H9 (cell line): ENCODE measurements around the gene RCSD1. TPM values are rescaled to one million over a fixed set of nuclear protein-coding genes. Genes with fewer than 3 reads are reported as not detected.

Experiments used
- DNase-seq: peaks from one replicate; pipeline ENCODE4 v3.0.0-alpha.2; 2017
- H2AFZ ChIP-seq: one replicate; pipeline ENCODE4 v1.6.1; 2013; ENCODE audit warnings: mild to moderate bottlenecking, low read length, control low read depth, moderate library complexity
- H2AK5ac ChIP-seq: 2 replicates; pipeline ENCODE4 v1.6.1; 2013; ENCODE audit warnings: low read length, control low read depth, mixed read lengths; ENCODE audit not compliant: insufficient read length
- H2BK120ac ChIP-seq: one replicate; pipeline ENCODE4 v1.6.1; 2013; ENCODE audit warnings: low read depth, mild to moderate bottlenecking, low read length, control low read depth, inconsistent platforms; ENCODE audit not compliant: poor library complexity, severe bottlenecking
- H2BK12ac ChIP-seq: 2 replicates; pipeline ENCODE4 v1.6.1; 2013; ENCODE audit warnings: low read length, control low read depth, mixed read lengths, low read depth; ENCODE audit not compliant: insufficient read length
- H2BK15ac ChIP-seq: 2 replicates; pipeline ENCODE4 v1.6.1; 2013; ENCODE audit warnings: low read depth, low read length, control low read depth
- H2BK20ac ChIP-seq: one replicate; pipeline ENCODE4 v1.6.1; 2013; ENCODE audit warnings: low read depth, mild to moderate bottlenecking, low read length, control low read depth, inconsistent platforms; ENCODE audit not compliant: poor library complexity, severe bottlenecking
- H2BK5ac ChIP-seq: 2 replicates; pipeline ENCODE4 v1.6.1; 2013; ENCODE audit warnings: low read length, control low read depth, mixed read lengths; ENCODE audit not compliant: insufficient read length
- H3K14ac ChIP-seq: 2 replicates; pipeline ENCODE4 v1.6.1; 2013; ENCODE audit warnings: low read length, control low read depth; ENCODE audit not compliant: insufficient read depth
- H3K18ac ChIP-seq: 2 replicates; pipeline ENCODE4 v1.6.1; 2013; ENCODE audit warnings: low read depth, mild to moderate bottlenecking, mixed read lengths, low read length, control low read depth; ENCODE audit not compliant: insufficient read length
- H3K23ac ChIP-seq: 2 replicates; pipeline ENCODE4 v1.6.1; 2013; ENCODE audit warnings: low read length, control low read depth, mixed read lengths, low read depth; ENCODE audit not compliant: insufficient read length
- H3K23me2 ChIP-seq: 2 replicates; pipeline ENCODE4 v1.6.1; 2013; ENCODE audit warnings: low read depth, mild to moderate bottlenecking, mixed read lengths, low read length, control low read depth; ENCODE audit not compliant: insufficient read length, poor library complexity, severe bottlenecking
- H3K27ac ChIP-seq: 2 replicates; pipeline ENCODE4 v1.5.1; 2013; ENCODE audit warnings: low read length, control low read depth, mixed read lengths, low read depth; ENCODE audit not compliant: insufficient read length
- H3K27me3 ChIP-seq: 2 replicates; pipeline ENCODE4 v1.6.1; 2013; ENCODE audit warnings: low read length, control low read depth, inconsistent platforms; ENCODE audit not compliant: insufficient read depth
- H3K4ac ChIP-seq: 2 replicates; pipeline ENCODE4 v1.6.1; 2013; ENCODE audit warnings: low read depth, mild to moderate bottlenecking, control low read depth, inconsistent platforms, low read length, moderate library complexity
- H3K4me1 ChIP-seq: 2 replicates; pipeline ENCODE4 v1.6.1; 2013; ENCODE audit warnings: low read length, control low read depth, inconsistent platforms; ENCODE audit not compliant: insufficient read depth
- H3K4me2 ChIP-seq: 2 replicates; pipeline ENCODE4 v1.6.1; 2013; ENCODE audit warnings: low read length, control low read depth, mixed read lengths; ENCODE audit not compliant: insufficient read length, insufficient read depth
- H3K56ac ChIP-seq: 2 replicates; pipeline ENCODE4 v1.6.1; 2013; ENCODE audit warnings: low read depth, mild to moderate bottlenecking, mixed read lengths, low read length, control low read depth; ENCODE audit not compliant: insufficient read length
- H3K79me1 ChIP-seq: 2 replicates; pipeline ENCODE4 v1.6.1; 2013; ENCODE audit warnings: low read depth, mild to moderate bottlenecking, moderate library complexity, low read length, control low read depth, inconsistent platforms; ENCODE audit not compliant: insufficient read depth, poor library complexity, severe bottlenecking
- H3K79me2 ChIP-seq: 2 replicates; pipeline ENCODE4 v1.6.1; 2013; ENCODE audit warnings: low read length, control low read depth, inconsistent platforms; ENCODE audit not compliant: insufficient read depth
- H3K9ac ChIP-seq: 2 replicates; pipeline ENCODE4 v1.6.1; 2013; ENCODE audit warnings: low read length, control low read depth, mixed read lengths; ENCODE audit not compliant: insufficient read length; ENCODE audit errors: extremely low read depth
- H3K9me3 ChIP-seq: one replicate; pipeline ENCODE4 v1.6.1; 2013; ENCODE audit warnings: low read depth, low read length, inconsistent platforms; ENCODE audit not compliant: control insufficient read depth
- H3T11ph ChIP-seq: one replicate; pipeline ENCODE4 v1.6.1; 2013; ENCODE audit warnings: mild to moderate bottlenecking, low read length, control low read depth, inconsistent platforms
- H4K20me1 ChIP-seq: one replicate; pipeline ENCODE4 v1.6.1; 2013; ENCODE audit not compliant: control insufficient read depth, insufficient read length, insufficient read depth
- H4K5ac ChIP-seq: 2 replicates; pipeline ENCODE4 v1.6.1; 2013; ENCODE audit warnings: low read depth, mild to moderate bottlenecking, mixed read lengths, low read length, control low read depth; ENCODE audit not compliant: insufficient read length
- H4K8ac ChIP-seq: replicated peaks from 2 replicates; pipeline ENCODE4 v1.6.1; 2013; ENCODE audit warnings: low read length, control low read depth, mixed read lengths, low read depth; ENCODE audit not compliant: insufficient read length
- H4K91ac ChIP-seq: 2 replicates; pipeline ENCODE4 v1.6.1; 2013; ENCODE audit warnings: low read depth, mild to moderate bottlenecking, moderate library complexity, mixed read lengths, low read length, control low read depth; ENCODE audit not compliant: insufficient read length
- H3K27ac Mint-ChIP-seq, 3 experiments: 2 replicates in 2 of 3; 3 replicates in 1 of 3; pipeline ENCODE4 v1.8.0; 2020 to 2021; ENCODE audit warnings: mixed read lengths in 3 of 3, mild to moderate bottlenecking in 1 of 3, moderate library complexity in 1 of 3
- H3K27me3 Mint-ChIP-seq: 2 replicates; pipeline ENCODE4 v1.8.0; 2021; ENCODE audit warnings: low read depth, mild to moderate bottlenecking, moderate library complexity, mixed read lengths
- H3K36me3 Mint-ChIP-seq, 3 experiments: 2 replicates in 2 of 3; 3 replicates in 1 of 3; pipeline ENCODE4 v1.8.0; 2020 to 2021; ENCODE audit warnings: low read depth in 3 of 3, mixed read lengths in 3 of 3; ENCODE audit not compliant: insufficient read depth in 1 of 3
- H3K4me1 Mint-ChIP-seq, 2 experiments: 2 replicates each; pipeline ENCODE4 v1.8.0; 2020; ENCODE audit warnings: mixed read lengths in 2 of 2
- H3K4me3 Mint-ChIP-seq, 2 experiments: 2 replicates in 1 of 2; 3 replicates in 1 of 2; pipeline ENCODE4 v1.8.0; 2020 to 2021; ENCODE audit warnings: mild to moderate bottlenecking in 2 of 2, mixed read lengths in 2 of 2, moderate library complexity in 1 of 2
- H3K9me3 Mint-ChIP-seq, 2 experiments: 2 replicates in 1 of 2; 3 replicates in 1 of 2; pipeline ENCODE4 v1.8.0; 2020; ENCODE audit warnings: mild to moderate bottlenecking in 2 of 2, mixed read lengths in 2 of 2, moderate library complexity in 1 of 2
- CTCF ChIP-seq: fragments of 200-600 bp; sonication (generic); conservative IDR thresholded peaks from 3 replicates; pipeline ENCODE4 v1.8.0; 2021; ENCODE audit warnings: antibody characterized with exemption, mild to moderate bottlenecking
- WGBS: extraction: QIAGEN DNeasy Blood & Tissue Kit; methylation state at CpG from one replicate; pipeline ENCODE4 v1.1.7; 2013; ENCODE audit warnings: missing lambda C conversion rate, low lambda C conversion rate, mixed read lengths; ENCODE audit not compliant: insufficient read length; ENCODE audit errors: extremely low coverage; 5-methylcytosine and 5-hydroxymethylcytosine counted together
- total RNA-seq: library from RNA; stranded (reverse); gene quantifications from 2 replicates; pipeline ENCODE4 v1.2.1, GENCODE V29; 2021

Gene RCSD1
- total RNA-seq, 1 experiment from 2014 or later = 0.13 TPM

- Histone ChIP-seq H2BK12ac (no peak overlapping the region), H3K4ac (no peak overlapping the region), H2BK120ac (no peak overlapping the region), H3K27ac (no peak overlapping the region), H3K4me2 (no peak overlapping the region), H2AFZ (no peak overlapping the region), H3K79me2 (no peaks in the 10 kb centered on the region), H3K18ac (no peak overlapping the region), H3K79me1 (no peaks in the 10 kb centered on the region), H3T11ph (no peak overlapping the region), H2BK20ac (no peak overlapping the region), H2BK15ac (no peak overlapping the region), H4K5ac (no peak overlapping the region), H4K8ac (no peak overlapping the region), H4K91ac (no peak overlapping the region), H3K9me3 (no peaks in the 10 kb centered on the region), H3K23me2 (peaks cover 8% of the 10 kb centered on the region), H2AK5ac (no peak overlapping the region), H2BK5ac (no peak overlapping the region), H3K9ac (no peak overlapping the region), H4K20me1 (no peaks in the 10 kb centered on the region), H3K4me1 (peaks cover 13% of the 10 kb centered on the region; the same call in 1 of the 2 replicates), H3K23ac (no peak overlapping the region), H3K27me3 (peaks cover 24% of the 10 kb centered on the region), H3K14ac (no peak overlapping the region), H3K56ac (no peak overlapping the region)
- no CpG with 5 or more reads among the region's 4 CpGs for WGBS
- Mint-ChIP-seq H3K27me3 (peaks cover 95% of the 10 kb centered on the region), H3K4me3 (no peak overlapping the region), H3K27ac (no peak overlapping the region), H3K36me3 (peaks cover 0 to 2% (median 0%) of the 10 kb centered on the region in 3 experiments; a peak in 2 of 7 replicates), H3K9me3 (no peaks in the 10 kb centered on the region), H3K4me1 (peaks cover 27 to 29% of the 10 kb centered on the region in 2 experiments)
- TF ChIP-seq CTCF = no peak
- DNase-seq = no peak
Measured at GRCh38 chr1:167631936-167632614, 2.0 kb downstream of the RCSD1 start.
